Urothelium cell line (cell line): ENCODE results near the gene NCOA5.

Experiments used
- DNase-seq: peaks from one replicate; pipeline ENCODE4 v3.0.0; 2011; ENCODE audit warnings: low spot score, mixed read lengths
- FAIRE-seq: peaks from 2 replicates; lab custom pipeline; 2011; peaks lifted over from hg19 to GRCh38; lab: Jason Lieb, UNC

Gene NCOA5

DNA sequence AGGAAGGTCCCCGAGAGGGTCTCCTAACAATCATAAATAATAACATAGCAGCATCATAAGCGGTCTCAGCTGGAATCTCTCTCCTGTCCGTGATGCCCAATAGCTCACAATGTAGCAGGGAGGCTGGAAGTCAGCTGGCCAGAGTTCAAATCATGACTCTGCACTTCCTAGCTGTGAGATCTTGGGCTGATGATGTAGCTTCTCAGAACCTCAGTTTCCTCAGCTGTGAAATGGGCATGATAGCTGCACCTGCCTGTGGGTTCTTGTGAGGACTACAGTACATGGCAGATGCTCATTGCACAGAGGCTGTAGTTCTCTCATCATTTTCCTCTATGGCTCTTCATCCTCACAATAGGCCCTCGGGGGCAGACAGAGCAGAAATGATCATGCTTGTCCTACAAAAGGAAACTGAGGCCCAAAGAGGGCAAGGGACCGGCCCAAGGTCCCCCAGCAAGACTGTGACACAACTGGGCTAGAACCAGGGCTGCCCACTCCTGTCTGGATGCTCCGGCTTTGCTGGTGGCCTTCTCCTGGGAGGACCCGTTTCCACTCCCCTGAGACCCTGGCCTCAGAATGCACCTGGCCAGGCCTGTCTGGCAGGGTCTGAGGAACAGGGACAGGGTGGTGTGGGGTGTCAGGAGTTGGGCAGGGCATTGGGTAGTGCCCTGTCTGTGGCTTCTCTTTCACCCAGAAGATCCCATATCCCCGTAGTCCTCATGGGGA is 43.0 kb downstream of the NCOA5 start:
- FAIRE-seq, result no peak
- no peak for DNase-seq

DNA sequence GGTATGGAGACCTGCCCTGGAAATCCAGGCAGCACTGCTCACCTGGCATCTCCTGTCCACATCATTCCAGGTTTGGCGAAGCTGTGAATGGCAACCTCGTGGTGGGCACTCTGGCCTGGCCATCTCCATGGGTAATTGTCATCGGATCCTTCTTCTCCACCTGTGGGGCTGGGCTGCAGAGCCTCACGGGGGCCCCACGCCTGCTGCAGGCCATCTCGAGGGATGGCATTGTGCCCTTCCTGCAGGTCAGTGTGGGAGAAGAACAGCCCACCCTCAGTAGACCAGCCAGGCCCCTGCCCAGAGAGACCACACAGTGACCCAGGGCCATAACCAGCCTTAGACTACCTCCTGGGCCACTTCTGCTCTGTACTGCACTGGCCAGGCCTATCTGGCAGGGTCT is 44.9 kb downstream of the NCOA5 start:
- FAIRE-seq (no peak), DNase-seq (no peak)

DNA sequence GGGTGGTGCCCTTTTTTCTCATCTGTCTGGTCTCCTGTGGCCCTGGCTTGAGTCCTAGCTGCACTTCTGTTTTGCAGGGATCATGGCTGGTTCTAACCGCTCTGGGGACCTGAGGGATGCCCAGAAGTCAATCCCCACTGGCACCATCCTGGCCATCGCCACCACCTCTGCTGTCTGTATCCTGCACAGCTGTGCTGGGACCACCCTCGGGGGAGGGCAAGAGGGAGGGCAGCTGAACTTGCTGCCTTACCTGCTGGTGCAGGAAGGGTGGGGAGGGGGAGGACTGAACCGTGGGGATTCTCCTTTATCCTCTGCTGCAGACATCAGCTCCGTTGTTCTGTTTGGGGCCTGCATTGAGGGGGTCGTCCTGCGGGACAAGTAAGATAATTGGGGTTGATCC is 46.2 kb downstream of the NCOA5 start:
- no peak for FAIRE-seq
- DNase-seq, result no peak

- peak; percentile 81 for DNase-seq
- peak; percentile 52 for FAIRE-seq
Measured at GRCh38 chr20:46040902-46041535, 48.7 kb downstream of the NCOA5 start.

DNA sequence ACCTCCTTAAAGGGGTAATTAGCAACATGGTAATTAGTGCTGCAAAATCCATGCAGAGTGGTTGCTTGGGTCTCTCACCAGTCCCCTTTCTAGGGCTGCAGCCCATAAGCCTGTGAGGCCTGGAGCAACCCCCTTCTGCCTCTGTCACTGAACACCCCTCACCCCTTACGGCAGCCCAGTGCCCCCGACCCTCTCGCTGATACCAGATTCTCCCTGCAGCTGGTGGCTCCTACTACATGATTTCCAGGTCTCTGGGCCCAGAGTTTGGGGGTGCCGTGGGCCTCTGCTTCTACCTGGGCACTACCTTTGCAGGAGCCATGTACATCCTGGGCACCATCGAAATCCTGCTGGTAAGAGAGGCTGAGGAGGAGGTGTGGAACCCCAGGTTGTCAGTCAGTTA is 52.7 kb downstream of the NCOA5 start:
- FAIRE-seq (no peak), DNase-seq (no peak)

DNA sequence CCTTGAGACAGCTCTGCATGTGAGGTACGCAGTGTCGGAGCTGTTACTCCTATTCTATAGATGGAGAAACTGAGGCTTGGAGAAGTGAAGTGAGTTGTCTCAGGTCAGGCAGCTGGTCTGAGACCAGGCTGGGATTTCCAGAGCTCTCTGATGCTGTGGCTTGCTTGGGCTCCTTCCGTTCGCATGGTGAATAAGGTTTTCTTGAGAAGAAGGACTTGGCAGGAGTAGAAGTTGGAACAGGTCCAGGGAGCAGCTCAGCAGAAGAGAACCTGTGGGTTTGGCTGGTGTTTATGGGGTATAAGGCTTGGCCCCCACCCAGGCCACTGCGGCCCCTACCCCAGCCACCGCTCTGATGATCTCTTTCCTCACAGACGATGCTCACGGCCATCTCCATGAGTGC is 53.4 kb downstream of the NCOA5 start:
- FAIRE-seq, result no peak
- no peak for DNase-seq

DNA sequence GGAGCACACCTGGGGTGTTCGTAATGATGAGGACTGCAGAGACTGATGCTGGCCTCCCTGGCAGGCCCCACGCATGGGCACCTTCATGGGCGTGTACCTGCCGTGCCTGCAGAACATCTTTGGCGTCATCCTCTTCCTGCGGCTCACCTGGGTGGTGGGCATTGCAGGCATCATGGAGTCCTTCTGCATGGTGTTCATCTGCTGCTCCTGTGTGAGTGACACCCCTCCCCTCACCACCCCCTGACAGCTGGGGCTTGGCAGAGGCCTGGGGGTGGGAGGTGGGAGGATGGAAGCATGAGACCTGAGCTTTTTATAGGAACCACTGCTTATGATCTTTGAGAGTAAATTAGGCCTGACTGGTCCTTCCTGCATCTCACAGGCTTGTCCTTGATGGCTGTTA is 54.0 kb downstream of the NCOA5 start:
- no peak for FAIRE-seq
- DNase-seq, result no peak

- no peak for FAIRE-seq
- DNase-seq, result no peak
Measured at GRCh38 chr20:46035253-46035652, 54.5 kb downstream of the NCOA5 start.

- DNase-seq, result no peak
- no peak for FAIRE-seq
Measured at GRCh38 chr20:46034039-46034438, 55.7 kb downstream of the NCOA5 start.

- DNase-seq (peak; percentile 67), FAIRE-seq (no peak)
Measured at GRCh38 chr20:46031701-46032254, 58.0 kb downstream of the NCOA5 start.

GRCh38 chr20:46031014-46031569 is 58.7 kb downstream of the NCOA5 start:
- FAIRE-seq, result no peak
- no peak for DNase-seq

- FAIRE-seq, result no peak
Measured at GRCh38 chr20:46030284-46031013, 59.3 kb downstream of the NCOA5 start.

DNA sequence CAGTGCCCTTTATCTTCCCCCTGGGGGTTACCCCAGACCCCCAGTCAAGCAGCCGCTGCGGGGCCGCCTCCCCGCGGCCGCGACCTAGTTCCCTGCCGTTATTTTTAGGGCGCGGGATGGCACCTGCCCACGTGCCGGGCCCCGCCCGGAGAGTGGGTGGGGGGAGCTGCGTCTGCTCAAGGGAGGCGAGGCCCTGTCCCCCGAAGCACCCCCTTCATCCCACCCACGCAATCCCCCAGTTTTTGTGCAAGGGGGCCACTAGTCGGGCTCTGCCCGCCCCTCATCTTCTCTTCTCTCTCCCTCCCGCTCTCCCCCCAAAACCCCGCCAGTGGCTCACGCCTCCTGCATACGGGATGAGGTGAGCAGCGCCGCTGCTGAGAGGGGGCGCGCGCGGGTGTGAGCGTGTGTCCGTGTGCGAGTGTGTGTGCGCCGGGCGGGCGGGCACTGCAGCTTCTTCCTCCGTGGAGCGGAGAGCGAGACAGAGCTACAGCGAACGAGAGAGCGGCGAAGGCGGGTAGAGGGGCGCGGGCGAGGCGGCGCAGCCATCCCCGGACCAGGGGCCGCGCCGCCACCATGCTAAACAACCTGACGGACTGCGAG is 60.9 kb downstream of the NCOA5 start, which contains the start of gene SLC12A5:
SLC12A5 (plus strand) TSS at position 444 of the 600 bp plus-strand sequence; CDS start at position 574, 130 bp downstream.
- no peak for DNase-seq
- FAIRE-seq, result no peak

More at GRCh38 chr20:46030284-46031013, 59.3 kb downstream of the NCOA5 start:
- DNase-seq, result no peak

DNA sequence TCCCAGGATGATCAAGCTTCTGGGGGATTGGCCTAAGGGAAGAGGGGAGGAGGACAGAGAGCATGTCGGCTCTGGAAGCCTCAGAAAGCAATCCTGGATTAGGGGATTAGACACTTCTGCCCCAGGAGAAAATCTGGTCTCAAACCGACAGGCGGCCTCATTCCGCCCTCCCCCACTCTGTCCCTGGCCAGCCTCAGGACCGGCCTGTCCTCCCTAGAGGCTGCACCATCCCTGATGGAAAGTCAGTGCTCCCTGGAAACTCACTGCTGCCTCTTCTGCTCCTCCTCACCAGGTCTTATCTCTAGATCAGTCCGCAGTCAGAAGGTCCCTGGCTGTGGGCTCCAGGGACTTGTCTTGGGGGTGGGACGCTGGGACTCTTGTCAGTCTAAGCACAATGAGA is 61.7 kb downstream of the NCOA5 start:
- FAIRE-seq (no peak), DNase-seq (no peak)

DNA sequence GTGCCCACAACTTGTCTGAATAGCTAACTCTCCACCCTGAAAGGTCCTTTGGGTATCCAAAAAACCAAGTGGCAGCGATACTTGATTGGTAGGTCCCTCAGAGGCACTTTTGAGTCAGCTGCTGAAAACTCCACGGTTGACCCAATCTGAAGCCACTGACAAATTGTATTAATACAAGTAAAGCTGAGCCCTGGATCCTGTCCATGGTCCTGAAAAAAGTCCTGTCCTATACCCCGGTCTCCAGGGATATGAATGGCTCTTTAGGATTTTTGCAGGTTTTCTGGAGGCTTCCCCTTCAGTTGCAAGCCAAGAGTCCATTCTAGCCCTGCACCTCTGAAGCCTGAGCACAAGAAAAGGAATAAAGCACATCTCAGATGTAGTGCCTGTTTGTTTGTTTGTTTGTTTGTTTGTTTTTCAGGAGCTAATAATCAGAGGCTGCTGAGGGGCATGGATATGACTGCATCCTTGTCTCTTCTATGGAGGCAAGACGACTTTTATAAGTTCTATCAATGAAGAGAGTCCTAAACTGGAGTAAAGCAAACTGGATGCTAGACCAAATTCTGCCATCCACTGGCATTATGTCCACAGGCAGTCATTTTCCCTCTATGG is 62.4 kb downstream of the NCOA5 start:
- DNase-seq (peak; percentile 71), FAIRE-seq (no peak)

DNA sequence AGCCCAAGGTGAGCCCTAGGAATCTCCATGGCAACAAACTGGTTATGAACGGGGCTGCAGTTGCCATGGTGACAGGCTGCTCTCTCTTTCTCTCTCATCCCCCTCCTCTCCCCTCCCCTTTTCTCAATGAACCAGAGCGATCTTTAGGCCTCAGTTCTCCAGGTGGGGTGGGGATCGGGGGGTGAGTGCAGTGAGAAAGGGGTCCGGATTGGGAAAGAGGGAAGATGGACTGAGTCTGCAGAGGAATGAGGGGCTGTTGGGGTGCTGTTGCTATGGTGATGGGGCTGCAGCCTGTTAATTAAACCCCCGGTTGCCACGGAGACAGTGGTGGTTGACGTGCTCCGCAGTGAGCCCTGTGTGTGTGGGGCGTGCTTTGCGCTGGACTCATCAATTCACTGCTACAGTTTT is 64.4 kb downstream of the NCOA5 start:
- DNase-seq (no peak), FAIRE-seq (no peak)

GRCh38 chr20:46023999-46024398 is 65.8 kb downstream of the NCOA5 start:
- FAIRE-seq (no peak), DNase-seq (no peak)

DNA sequence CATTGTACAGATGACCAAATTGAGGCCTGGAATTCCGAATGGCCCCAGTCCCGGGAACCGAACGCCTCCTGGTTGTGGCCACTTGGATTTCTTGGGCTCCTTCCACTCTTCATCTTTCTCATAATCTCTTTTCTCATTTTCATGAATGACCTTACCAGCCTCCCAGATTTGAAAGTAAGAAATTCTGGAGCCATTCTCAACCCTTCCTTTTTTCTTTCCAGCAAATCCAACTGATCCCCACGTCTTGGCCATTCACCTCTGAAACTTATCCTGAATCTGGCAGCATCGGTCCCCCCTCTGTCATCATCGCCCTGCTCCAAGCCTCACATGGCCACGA is 66.6 kb downstream of the NCOA5 start:
- DNase-seq (no peak), FAIRE-seq (no peak)

DNA sequence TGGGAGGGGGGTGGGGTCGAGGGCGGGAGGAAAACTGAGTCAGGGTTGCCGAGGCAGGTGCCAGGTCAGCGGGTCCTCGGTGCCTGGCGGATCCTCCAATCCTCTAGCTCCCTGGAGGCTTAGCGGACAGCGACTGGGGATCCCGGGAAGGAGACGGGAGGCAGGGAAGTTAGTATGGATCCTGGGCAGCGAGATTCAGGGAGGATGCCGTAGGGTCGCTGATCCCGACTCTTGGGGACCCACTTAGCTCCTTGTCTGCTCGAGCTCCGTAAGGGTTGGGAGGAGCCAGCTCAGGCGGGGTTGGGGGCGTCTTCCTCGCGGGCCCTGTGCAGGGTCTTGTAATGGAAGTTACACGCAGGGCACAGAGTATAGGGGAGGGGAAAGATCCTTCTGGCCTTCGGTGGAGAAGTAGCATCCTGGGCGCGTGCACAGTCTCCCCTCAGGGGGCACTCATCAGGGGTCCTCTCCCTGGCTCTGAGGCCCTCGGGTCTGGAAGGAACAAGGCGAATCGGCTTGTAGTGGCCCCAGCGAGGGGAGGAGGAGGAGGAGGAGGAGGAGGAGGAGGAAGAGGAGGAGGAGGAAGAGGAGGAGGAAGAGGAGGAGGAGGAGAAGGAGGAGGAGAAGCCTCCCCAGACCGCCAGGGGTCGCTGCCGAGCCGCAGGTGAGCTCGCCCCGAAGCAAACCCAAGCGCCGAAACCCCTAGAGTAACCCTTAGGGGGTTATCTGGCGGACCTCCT is 67.2 kb downstream of the NCOA5 start:
- FAIRE-seq, result peak; percentile 35
- peak; percentile 89 for DNase-seq
